IPS DF 4.7 (cell line): ENCODE results near the gene MALAT1.
"Not testable (repeated sequence)": the region's sequence is repeated elsewhere in the genome, so short reads cannot be mapped to it uniquely, and the experiment has no call there.

ENCODE experiments used
- DNase-seq: peaks from one replicate; pipeline ENCODE4 v3.0.0-alpha.2; 2013; ENCODE audit warnings: low spot score; ENCODE audit errors: extremely low read depth

The MALAT1 gene

GRCh38 chr11:65498977-65499712, at the start of gene MALAT1:
TSS of gene MALAT1 (plus strand) at chr11:65499045.
- no peak for DNase-seq

GRCh38 chr11:65451301-65451700, 47.5 kb upstream of the MALAT1 start:
- DNase-seq: not testable (repeated sequence)

- DNase-seq: not testable (repeated sequence)
Observed at GRCh38 chr11:65452259-65452658, 46.6 kb upstream of the MALAT1 start.

- DNase-seq: no peak
Observed at GRCh38 chr11:65452806-65453490, 45.9 kb upstream of the MALAT1 start.

- DNase-seq: no peak
Observed at GRCh38 chr11:65454311-65454695, 44.5 kb upstream of the MALAT1 start.

GRCh38 chr11:65454696-65455456, 44.0 kb upstream of the MALAT1 start:
- DNase-seq: no peak

GRCh38 chr11:65456418-65456817, 42.4 kb upstream of the MALAT1 start:
- no peak for DNase-seq

- no peak for DNase-seq
Observed at GRCh38 chr11:65459552-65459951, 39.3 kb upstream of the MALAT1 start.

- not testable (repeated sequence) for DNase-seq
Observed at GRCh38 chr11:65465471-65465870, 33.4 kb upstream of the MALAT1 start.

- DNase-seq: not testable (repeated sequence)
Observed at GRCh38 chr11:65467306-65467705, 31.5 kb upstream of the MALAT1 start.

- no peak for DNase-seq
Observed at GRCh38 chr11:65468874-65469333, 29.9 kb upstream of the MALAT1 start.

- no peak for DNase-seq
Observed at GRCh38 chr11:65470433-65471049, 28.3 kb upstream of the MALAT1 start.

GRCh38 chr11:65471447-65471891, 27.4 kb upstream of the MALAT1 start:
- DNase-seq: no peak

- DNase-seq: not testable (repeated sequence)
Observed at GRCh38 chr11:65472588-65473277, 26.1 kb upstream of the MALAT1 start.

GRCh38 chr11:65473278-65473860, 25.5 kb upstream of the MALAT1 start:
- no peak for DNase-seq

GRCh38 chr11:65474864-65475263, 24.0 kb upstream of the MALAT1 start:
- no peak for DNase-seq

- DNase-seq: no peak
Observed at GRCh38 chr11:65476632-65477148, 22.2 kb upstream of the MALAT1 start.

GRCh38 chr11:65477149-65477965, 21.5 kb upstream of the MALAT1 start:
- no peak for DNase-seq

GRCh38 chr11:65478388-65479183, 20.3 kb upstream of the MALAT1 start:
- DNase-seq: no peak
